NCI-H460 (cell line): Measurements from ENCODE around the gene USB1. TPM values are rescaled to one million over a fixed set of nuclear protein-coding genes. Genes with fewer than 3 reads are reported as not detected.

Experiments
- DNase-seq: peaks from one replicate; pipeline ENCODE4 v3.0.0-alpha.2; 2016; ENCODE audit warnings: low read depth; ENCODE audit errors: extremely low read depth
- total RNA-seq: library from RNA; depleted of rRNA; stranded (reverse); fragments of >200 nt; shearing (Covaris generic); gene quantifications from 2 replicates; pipeline ENCODE4 v1.2.3, GENCODE V29; 2014

The USB1 gene
- total RNA-seq, 1 experiment from 2014 or later = 14.2 TPM

- no peak for DNase-seq
These were observed 43.9 kb downstream of the USB1 start for GRCh38 chr16:58045096-58045495.

GRCh38 chr16:58046054-58046881 lies 45.1 kb downstream of the USB1 start:
- no peak for DNase-seq

DNA sequence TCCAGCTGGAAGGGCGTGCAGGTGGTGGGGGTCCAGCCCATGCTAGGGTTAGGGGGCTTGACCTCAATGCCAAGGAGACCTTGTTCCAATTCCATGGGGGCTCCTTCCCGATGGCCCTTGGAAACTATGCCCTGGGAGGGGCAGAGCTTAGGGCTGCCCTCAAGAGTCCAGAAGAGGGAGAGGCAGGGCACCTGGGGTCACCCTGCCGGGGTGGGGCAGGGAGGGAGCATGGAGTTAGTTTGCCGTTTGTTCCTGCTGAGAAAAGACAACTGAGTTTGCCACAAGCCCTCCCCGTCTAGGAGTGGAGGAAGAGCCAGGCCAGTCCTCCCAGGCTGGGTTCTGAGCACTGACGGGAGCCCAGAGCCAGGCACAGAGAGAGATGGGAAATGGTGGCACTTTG lies 45.7 kb downstream of the USB1 start:
- DNase-seq = no peak

DNA sequence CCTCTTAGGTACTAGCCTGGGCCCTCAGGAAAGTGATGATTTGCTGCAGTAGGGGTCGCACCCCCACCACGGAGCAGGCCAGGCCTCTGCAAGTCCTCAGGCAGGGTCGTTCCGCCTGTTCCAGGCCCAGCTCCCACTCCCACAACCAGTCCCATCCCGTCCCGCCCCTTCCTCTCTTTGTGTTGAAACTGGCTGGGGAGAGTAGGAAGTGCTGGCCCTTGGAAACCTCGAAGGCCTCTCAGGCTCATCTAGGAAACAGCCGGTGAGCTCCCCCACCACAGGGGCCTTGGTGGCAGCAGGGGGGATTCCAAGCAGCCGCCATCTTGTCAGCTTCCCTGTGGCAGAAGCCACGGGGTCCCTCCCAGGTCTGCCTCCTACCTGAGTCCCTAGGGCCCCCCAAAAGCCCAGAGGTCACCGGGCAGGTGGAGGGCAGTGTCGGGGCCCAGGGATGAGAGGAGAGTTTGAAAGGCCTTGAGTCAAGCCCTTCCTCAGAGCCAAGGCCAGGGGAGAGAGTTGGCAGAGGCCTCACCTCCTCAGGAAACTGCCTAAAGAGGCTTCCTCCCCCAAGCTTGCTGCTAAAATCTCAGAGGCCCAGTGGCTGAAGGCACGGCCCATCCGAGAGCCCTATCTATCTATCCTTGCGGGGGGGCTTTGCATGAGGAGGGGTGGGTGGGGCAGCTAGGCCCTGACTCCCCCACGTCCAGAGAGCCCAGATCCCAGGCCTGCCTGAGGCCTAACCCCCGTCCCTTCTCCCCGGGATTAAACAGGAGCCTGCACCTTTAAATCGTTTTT lies 46.5 kb downstream of the USB1 start:
- DNase-seq = no peak

GRCh38 chr16:58048494-58049231 lies 47.5 kb downstream of the USB1 start:
- no peak for DNase-seq

DNA sequence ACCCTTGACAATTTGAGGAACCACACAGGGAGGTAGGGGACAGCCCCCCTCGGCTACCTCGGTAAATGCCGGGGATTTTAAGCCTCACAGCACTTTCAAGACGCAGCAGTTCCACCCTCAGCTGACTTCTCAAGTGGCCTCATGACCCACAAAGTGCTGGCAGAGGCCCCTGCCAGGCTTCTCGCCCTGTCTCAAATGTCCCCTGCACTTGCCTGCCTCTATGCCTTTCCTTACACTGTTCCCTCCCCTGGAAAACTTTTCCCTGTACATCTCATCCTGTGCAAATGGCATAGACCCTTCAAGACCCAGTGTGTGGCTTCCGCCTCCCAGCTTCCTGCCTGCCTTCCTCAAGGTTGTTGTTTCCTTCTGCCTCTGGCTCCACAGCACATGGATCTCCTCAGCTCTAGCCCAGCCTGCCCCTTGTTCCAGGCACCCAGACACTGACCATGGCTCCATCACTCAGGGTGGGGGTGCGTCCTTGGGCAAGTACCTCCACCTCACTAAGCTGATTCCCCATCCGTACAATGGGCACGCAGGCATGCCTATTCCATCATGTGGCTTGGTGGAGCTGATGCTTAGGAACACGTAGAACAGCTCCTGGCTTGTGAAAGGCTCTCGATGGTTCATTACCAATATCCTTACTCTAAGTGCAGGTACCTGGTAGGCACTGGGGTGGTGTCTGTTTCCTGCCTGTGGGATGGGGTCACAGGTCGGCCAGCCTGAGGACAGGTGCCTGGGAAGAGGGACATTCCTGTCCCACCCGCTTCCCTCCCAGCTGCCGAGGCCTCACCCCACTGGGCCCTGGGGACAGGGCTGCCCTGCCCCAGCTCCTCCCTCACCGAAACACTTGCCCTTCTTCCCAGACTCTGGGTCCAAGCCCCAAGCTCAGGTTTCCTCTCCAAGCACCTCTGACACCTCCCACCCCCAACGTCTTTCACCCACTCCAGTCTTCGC lies 48.3 kb downstream of the USB1 start:
- DNase-seq = no peak

GRCh38 chr16:58051296-58051695 lies 50.1 kb downstream of the USB1 start:
- DNase-seq = no peak

DNA sequence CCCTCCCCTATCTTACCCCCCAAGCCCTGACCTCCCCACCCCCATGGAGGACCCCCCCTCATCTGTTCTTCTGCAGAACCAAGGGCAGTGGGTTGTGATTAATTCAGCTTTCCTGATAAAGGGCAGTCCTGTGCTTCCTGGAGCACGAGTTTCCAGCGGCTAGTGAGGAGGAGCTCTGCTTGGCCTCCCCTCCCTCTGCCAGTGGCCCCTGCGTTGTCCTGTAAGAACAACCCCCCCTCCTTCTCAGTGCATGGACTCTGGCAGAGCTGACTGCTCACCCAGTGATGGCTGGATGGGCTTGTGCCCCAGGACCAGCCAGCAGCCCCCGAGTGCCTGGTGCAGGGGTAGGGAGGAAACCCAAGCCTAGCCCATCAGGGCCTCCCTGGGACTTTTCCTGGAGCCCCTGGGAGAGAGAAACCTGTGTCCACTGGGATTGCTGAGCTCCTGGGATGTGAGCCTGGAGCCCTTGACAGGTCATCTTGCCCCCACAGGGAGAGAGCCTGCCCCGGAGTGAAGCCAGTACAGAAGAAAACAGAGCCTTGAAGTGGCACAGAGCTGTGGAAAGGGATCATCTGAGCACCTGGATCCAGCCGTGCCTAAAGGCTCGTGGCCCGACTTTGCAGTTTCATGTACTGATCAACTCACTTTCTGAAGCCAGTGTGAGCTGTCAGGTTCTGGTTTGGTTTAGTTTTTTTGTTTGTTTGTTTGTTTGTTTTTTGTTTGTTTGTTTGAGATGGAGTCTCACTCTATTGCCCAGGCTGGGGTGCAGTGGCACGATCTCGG lies 50.8 kb downstream of the USB1 start:
- no peak for DNase-seq

DNA sequence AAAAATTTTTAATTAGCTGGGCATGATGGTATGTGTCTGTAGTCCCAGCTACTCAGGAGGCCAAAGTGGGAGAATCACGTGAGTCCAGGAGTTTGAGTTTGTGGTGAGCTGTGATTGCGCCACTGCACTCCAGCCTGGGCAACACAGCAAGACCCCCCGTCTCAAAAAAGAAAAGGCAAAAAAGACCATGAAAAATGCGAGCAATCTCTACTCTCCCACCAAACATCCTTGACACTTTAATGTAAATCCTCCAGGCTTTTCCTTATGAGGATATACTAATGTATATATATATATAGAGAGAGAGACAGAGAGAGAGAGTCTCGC lies 52.4 kb downstream of the USB1 start:
- no peak for DNase-seq

DNA sequence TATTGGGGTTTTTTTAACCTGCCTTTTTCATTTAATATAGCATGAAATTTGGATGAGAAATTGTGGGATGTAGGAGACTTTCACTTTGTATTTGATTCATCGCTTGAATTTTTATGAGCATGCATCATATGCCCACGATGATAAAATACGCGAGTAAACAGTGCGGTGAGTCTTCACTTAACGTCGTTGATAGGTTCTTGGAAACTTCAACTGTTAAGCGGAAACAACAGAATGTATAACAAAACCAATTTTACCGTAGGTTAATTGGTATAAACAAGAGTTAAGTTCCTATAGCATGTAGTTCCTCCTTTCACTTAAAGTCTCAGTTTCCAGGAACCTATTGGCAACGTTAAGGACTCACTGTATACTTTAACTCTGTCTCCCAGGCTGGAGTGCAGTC lies 53.1 kb downstream of the USB1 start:
- no peak for DNase-seq

- no peak for DNase-seq
These were observed 55.4 kb downstream of the USB1 start for GRCh38 chr16:58056580-58056979.

DNA sequence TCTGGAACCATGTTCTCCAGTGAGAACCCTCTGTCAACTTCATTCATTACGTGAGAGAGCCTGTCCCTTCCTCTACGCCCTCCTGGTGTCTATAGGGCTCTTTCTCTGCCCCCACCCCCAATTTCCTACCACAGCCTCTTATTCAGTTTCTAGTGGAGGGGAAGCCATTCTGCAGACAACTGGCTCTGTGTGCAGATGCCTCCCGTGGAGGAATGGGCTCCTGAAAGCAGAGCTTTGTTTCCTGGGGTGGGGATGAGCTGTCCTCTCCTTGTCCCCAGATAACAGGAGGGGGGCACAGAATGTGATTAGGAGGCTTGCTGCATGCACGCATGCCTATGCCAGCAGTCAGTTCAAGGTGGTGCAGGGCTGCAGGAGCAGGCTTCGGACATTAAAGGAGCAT lies 55.9 kb downstream of the USB1 start:
- DNase-seq = no peak

- no peak for DNase-seq
These were observed 56.6 kb downstream of the USB1 start for GRCh38 chr16:58057784-58058183.

GRCh38 chr16:58062821-58063220 lies 61.6 kb downstream of the USB1 start:
- DNase-seq = no peak

GRCh38 chr16:58063377-58064076 lies 62.3 kb downstream of the USB1 start:
- no peak for DNase-seq

DNA sequence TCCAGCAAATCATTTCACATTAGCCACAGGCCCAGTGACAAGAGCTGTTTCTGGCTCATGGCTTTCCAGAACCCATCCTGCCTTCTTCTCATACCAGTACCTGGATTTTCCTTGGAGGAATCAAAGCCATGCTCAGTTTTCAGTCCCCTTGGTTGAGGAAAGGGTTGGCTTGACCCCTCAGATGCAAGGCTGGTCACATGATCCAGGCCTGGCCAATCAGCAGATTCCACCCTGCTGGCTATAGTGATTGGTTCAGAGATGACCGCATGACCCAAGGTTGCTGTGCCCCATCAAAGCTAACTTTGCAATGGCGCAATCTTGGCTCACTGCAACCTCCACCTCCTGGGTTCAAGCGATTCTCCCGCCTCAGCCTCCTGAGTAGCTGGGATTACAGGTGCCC lies 69.4 kb downstream of the USB1 start:
- DNase-seq = no peak
